NCI-H748 treated with DMSO at 0.1 percent for 48 hours (cell line): ENCODE results near the gene PLOD3.

ENCODE experiments used
- DNase-seq: peaks from one replicate; lab custom pipeline; 2025; lab: John Stamatoyannopoulos, UW

The PLOD3 gene

DNA sequence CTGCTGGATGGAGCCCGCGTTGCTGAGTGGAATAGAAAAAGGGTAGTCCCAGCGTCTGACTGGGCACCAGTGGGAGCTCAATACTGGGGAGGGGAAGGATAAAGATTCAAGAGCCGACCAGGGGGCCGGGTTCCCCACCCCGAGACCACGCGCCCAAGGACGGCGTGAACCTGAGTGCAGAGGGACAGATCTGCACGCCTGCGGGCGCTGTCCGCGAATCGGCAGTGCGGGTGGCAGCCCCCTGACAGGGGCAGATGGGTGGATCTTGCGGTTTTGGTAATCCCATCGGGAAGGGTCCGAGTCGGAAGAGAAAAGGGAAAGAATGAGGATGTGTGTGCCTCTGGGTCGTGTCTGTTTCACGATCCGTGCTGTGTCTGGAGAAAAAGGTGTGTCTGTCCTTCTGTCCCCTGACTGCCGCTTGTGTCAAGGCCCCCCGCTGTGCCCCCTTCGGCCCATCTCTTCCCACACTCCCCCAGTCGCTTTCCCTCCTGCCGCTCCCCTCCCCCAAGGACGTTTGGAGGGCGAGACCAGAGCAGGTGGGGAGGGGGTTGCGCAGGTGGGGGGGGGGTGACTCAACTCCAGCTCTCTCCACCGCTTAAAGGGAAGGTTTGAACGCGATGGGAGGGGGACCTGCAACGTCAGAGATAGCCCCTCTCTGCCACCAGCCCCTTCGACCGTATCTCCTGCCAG is 51.3 kb downstream of the PLOD3 start:
- DNase-seq, result peak; percentile 23

DNA sequence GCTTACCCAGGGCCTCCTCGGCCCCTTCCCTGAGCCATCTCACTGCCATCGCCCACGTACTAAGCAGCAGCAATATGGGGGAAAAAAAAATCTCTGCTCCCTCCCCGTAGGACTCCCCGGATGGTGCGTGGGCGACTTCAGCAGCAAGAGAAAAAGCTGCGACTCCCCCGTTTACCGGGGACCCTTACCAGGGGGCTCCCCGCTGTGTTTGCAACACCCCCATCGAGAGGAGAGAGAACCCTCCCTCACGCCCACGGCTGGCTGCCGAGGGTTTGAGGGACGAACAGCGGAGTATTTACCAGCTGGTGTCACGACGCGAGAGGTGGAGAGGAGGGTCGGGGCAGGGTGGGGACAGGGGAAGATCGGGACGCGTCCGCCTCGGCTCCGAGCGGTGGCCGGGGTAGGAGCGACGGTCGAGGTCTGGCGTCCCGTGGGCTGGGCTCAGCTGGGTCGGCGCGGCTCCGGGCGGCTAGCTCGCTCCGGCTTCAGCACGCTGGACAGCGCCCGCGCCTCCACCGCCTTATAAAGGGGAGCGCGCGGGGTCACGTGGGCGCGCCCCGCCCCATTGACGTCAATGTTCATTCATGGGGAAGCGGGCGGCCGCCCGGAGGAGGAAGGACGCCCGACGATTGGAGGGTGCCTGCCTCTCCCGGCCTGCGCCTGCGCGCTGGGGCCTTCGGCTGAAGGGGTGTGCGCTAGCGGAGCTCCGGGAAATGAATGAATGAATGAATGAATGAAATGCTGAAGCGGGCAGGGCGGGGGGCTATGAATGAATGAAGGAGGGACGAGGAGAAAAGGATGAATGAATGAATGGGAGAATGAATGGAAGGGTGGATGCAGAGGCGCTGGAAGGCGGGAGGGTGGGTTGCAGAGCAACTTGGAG is 52.1 kb downstream of the PLOD3 start, which contains the start of gene VGF:
TSS of gene VGF (minus strand) at position 495 of the 883 bp plus-strand sequence. CDS start 726 bp downstream, outside the sequence.
- peak; percentile 91 for DNase-seq

DNA sequence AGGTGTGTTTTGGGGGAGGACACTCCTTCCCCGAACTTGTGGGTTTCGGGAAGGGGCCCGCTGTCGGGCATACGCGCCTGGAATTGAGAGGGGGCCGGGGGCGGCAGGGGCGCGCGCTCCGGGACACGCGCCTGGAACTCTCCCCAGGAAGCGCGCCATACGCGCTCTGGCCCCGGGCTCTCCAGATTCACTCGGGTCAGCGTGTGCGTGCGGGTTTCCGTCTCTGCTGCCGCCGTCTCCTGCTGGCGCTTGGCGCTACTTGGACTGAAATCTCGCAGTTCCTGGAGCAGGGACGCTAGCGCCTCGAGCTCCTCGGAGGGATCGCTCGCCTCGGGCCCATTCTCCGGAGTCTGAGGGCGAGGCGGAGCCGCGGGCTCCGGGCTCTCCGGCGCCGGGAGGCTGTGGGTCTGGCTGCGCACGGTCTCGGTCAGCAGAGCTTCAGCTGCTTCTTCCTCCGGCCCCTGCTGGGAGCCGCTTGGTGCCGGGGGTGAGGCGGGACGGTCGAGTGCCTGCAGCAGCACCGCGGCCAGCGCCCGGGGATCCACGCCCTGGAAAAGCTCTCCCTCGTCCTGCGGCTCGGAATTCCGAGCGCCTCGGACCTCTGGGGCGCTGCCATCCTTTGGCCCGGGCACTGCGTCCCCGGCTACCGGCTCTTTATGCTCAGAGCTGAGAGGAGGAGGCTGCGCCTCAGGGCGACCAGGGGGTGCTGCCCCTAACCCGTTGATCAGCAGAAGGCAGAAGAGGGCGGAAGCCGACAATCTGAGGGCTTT is 53.1 kb downstream of the PLOD3 start:
- DNase-seq, result no peak

DNA sequence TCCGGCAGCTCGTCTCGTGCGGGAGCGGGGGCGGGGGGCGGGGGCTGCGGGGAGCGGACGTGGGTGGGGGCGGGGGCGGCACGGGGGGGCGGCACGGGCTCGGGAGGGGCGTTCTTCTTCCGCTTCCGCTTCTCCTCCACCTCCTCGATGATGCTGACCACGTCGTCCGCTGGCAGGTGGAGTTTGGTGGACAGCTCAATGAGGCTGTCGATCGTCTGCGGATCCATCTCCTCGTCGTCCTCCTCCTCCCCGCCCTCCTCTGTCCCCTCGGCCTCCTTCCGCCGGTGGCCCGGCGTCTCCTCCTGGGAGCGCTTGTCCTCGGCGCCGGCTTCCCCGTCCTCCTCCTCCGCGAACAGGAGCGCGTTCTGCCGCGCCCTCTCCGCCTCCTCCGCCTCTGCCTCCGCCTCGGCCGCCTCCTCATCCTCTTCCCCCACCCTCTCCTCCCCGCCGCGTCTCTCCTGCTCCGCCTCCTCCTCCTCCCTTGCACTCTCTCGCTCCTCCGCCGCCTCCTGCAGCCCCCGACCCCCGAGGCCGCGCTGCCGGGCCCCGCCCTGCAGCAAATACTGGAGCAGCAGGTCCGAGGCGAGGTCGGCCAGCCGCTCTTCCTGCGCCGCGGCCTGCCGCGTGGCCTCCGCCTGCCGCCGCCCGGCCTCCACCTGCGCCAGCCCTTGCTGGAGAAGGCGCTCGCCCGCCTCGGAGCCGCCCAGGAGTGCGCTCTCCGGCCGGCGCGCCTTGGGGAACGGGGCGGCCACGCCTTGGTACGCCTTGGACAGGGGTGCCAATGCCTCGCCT is 53.9 kb downstream of the PLOD3 start:
- peak; percentile 83 for DNase-seq

DNA sequence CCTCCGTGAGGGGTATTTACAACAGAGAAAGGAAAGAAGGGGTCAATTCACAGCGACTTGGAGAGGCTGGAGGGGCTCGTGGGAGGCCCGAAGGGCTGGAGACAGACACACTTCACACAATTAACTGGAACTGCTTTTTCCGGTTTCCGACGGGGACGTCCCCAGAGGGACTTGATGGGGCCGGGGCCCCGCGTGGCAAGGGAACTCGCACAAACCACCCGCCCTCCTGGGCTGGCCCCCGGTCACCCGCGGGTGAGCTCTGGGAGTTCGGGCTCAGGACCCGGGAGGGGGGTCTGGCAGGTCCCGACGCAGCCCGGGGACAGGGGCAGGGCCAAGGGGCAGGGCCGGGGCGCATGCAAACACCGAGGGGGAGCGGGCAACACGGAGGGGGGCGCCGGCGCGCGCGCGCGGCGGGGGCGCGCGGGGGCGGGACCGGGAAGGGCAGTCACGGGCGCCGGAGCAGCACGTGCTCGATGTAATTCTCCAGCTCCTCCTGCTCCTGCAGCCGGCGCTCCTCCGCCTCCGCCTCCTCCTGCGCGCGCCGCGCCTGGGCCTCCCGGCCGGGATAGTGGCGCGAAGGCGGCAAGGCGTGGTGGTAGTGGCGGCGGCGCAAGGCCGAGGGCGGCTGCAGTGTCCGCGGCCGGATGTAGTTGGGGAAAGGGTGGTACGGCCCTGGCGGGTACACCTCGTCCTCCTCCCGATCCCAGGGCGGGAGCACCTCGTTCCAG is 54.7 kb downstream of the PLOD3 start:
- DNase-seq, result peak; percentile 46

DNA sequence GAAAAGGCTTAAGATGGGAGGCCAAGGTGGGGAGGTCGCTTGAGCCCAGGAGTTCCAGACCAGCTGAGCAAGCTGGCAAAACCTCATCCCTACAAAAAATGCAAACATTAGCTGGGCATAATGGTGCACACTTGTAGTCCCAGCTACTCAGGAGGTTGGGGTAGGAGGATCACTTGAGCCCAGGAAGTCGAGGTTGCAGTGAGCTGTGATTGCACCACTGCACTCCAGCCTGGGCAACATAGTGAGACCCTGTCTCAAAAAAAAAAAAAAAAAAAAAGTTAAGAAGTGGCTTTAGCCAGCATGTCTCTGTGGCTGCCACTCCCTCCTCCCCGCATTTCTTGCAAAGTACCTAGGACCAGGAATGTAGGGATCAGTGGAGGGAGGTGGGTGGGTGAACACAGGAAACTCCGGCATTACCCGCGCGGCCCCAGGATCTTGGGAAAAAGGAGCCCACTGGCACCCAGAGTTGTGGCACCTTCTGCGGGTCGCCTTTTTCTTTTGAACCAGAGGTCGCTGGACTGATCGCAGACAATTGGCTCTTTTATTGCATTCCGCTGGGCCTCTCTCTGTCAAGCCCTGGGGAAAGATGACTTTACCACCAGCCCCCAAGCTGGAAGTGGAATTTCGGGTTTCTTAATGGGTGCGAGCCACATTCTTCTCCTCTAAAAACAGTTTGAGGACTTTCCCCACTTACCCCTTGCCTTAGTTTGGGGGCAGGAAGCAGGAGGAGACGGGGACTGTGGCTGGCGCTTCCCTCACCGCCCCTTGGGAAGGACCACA is 55.5 kb downstream of the PLOD3 start:
- no peak for DNase-seq

DNA sequence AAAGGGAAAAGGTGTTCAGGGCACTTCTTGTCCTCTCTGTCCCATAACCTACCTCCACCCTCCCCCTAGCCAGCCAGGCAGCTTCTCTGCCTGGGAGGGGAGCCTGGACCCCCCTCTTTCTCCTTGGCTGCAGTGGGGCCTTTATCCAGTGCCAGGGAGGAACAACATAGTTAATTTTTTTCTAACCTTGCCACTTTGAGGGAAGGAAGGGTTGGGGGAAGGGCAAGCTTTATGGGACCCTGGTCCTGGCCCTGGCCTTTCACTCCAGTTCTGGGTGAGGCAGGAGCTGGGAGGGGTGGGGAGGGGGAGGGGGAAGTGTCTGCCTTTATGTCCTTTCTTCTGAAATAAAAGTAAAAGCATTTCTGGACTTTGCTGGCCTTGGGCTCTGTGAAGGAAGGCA is 56.5 kb downstream of the PLOD3 start:
- DNase-seq, result no peak

DNA sequence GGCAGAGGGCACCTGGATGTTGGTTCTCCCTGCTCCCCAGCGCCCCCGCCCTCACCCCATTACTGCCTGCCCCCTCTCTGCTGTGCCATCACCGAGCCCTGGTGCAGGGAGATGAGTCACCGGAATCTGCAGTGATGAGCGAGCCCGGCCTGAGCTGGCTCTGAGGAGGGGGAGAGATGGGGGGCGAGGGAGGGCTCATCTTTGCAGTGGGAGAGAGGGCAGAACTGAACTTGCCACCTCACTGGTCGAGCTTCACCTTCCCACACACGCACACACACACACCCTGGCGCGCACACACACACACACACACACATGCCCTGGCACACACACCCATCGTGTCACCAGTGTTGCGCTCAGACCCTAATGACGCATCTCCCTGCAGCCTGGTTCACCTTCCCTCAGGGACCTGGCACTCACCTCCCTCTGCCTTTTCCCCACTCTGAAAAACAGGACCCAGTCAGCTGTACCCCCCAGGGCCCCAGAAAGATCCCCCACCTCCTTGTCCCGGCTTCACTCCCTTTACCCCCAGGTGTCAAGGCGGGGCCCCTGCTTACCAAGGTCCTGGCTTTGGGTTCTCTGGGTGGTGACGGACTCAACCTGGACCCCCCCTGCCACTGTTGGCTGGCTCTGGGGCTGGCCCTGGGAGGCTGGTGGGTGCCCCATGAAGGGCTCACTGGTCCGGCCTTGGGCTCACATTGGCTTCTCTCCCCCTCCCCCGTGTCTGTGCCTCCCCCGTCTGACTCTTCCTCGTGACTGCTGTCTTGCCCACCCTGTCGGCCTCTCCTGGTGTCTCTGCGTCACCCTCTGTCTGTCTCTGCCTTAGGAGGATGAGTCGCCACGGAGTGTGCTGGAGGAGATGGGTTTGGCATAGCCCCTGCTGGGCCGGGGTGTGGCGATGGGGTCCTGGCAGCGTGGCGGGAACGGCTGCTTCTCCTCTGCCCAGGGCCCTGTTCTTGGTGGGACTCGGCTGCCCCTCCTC is 57.4 kb downstream of the PLOD3 start:
- DNase-seq, result no peak

DNA sequence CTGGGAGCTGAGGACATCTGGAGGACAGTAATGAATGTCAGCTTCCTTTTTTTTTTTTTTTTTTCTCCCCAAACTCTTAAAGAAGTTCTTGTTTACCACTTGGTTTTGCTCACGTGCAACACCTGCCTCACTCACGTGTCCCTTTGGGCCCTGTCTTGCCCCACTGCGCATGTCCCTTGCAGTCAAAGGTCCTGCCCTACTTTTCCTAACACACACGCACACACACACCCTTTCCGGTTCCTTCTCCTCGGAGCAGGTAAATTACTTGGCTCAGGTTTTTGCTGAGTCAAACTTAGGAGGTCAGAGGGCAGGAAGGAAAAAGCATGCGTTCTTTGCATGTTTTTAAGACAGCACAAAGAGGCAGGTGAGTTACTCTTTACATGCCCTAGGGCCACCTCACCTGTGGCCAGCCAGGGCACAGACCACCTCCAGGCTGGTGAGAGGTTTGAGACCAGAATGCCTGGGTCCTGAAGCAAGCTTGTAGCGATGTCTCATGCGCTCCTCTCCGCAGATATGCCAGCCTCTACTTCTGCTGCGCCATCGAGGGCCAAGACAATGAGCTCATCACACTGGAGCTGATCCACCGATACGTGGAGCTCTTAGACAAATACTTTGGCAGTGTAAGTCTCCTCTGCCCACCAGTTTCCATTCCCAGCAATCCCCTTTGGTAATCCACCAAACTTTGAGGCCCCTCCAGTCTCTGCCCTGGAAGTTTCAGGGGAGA is 60.4 kb downstream of the PLOD3 start:
- DNase-seq, result no peak

DNA sequence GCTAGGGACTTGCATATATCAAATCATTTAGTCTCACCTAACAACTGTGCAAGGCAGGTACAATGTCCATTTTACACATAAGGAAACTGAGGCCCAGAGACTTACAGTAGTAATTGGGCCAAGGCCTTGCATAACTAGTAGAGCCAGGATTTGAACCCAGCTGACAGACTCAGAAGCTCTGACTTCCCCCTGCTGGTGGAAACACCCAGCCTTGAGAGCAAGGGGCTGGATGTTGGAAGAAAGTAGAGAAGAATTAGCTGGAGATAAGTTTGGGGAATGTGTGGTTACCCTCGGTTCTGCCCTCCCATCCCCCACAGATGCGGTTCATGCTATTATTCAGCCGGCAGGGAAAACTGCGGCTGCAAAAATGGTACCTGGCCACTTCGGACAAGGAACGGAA is 61.1 kb downstream of the PLOD3 start:
- no peak for DNase-seq
